ENCODE data around the gene SLC35E2B. TPM values are rescaled to one million over a fixed set of nuclear protein-coding genes. Genes with fewer than 3 reads are reported as not detected.

Gene SLC35E2B
- total RNA-seq, 1 experiment from 2014 or later, result 18.1 TPM

GRCh38 chr1:1625824-1626206 lies 66.8 kb downstream of the SLC35E2B start:
- no peak for DNase-seq (ENCODE audit: low read depth)

DNA sequence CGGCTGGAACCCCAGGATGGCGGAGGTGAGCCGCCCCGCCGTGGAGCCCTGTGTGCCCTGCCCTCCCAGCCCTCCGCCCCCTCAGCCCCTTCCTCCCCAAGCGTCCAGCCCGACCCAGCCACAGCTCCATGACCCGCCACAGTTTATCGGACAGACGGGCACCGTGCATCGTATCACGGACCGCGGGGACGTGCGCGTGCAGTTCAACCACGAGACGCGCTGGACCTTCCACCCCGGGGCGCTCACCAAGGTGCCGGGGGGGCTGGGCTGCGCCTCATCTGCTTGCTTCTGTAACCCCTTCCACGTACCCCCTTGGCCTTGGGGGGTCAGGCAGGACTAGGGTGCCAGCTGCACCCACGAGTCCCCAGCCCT lies 67.2 kb downstream of the SLC35E2B start:
- no peak for DNase-seq (ENCODE audit: low read depth)

DNA sequence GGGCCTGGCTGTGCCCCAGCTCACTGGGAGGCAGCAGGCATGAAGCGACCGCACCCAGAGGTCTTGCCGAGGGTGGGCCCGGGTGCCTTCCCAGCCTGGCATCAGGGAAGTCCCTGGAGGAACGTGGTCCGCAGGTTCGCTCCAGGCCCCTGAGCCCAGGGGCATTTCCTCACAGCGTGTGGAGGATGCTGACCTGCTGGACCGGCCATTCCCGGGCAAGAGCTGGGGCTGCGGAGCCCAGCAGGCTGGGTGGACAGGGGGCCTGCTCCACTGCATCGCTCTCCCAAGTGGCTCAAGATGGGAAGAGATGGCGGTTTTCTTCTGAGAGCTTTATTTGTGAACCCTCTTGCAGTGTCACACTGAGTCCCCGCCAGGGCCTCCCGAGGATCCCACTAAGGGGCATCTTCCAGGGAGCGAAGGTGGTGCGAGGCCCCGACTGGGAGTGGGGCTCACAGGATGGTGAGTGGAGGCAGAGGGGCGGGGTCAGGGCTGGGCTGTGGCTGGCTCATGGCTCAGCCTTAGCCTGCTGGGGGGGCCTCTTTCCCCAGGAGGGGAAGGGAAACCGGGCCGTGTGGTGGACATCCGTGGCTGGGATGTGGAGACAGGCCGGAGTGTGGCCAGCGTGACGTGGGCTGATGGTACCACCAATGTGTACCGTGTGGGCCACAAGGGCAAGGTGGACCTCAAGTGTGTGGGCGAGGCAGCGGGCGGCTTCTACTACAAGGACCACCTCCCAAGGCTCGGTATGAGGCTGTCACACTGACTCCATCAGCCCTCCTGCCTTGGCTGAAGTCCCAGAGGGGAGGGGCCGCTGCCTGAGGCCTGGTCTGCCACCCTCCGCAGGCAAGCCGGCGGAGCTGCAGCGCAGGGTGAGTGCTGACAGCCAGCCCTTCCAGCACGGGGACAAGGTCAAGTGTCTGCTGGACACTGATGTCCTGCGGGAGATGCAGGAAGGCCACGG lies 67.9 kb downstream of the SLC35E2B start:
- no peak for DNase-seq (ENCODE audit: low read depth)

DNA sequence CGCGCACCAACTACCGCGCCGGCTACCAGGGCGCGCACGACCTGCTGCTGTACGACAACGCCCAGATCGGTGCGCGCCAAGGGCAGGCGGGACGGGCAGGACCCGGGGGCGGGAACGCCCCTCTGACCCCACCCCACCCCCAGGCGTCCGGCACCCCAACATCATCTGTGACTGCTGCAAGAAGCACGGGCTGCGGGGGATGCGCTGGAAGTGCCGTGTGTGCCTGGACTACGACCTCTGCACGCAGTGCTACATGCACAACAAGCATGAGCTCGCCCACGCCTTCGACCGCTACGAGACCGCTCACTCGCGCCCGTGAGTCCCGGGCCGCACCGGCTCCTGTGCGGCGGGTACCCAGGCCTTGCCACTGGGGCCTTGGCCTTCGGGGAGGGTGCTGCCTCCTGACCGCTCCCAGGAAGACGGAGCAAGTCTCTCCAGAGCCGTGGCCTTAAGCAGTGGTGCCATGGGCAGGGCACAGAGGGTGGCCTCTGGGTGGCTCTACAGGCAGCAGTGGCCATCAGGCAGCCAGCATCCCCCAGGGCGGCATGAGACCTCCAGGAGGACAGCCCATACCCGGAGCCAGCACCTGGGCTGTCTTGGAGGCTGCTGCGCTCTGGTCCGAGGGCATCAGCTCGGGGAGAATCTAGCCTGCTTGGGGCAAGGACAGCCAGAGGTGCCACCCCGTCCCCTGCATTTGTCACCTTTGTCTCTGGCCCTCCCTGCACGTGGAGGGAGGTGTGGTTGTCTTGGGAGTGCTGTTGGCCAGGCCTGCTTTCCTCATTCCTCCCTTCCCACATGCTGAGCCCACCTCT lies 68.8 kb downstream of the SLC35E2B start:
- no peak for DNase-seq (ENCODE audit: low read depth)

GRCh38 chr1:1623181-1623630 lies 69.4 kb downstream of the SLC35E2B start:
- DNase-seq (ENCODE audit: low read depth), result no peak

DNA sequence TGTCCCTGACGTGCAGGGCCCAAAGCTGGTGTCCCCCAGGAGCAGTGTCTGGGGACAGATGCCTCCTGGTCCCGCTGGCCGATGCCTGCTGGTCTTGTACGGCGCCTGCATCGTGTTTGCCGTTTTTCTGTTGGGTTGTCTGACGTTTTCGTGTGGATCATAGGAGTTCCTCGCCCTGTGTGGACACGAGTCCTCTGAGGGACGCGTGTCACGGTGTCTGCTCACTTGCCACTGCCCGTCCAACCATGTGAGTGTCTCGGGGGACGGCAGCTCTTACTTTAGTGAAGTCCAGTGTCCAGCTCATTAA lies 69.9 kb downstream of the SLC35E2B start:
- no peak for DNase-seq (ENCODE audit: low read depth)

GRCh38 chr1:1622010-1622787 lies 70.4 kb downstream of the SLC35E2B start:
- DNase-seq (ENCODE audit: low read depth), result no peak

- DNase-seq (ENCODE audit: low read depth), result no peak
Measured at GRCh38 chr1:1621173-1622009, 71.2 kb downstream of the SLC35E2B start.

GRCh38 chr1:1620433-1621139 lies 72.0 kb downstream of the SLC35E2B start:
- DNase-seq (ENCODE audit: low read depth), result no peak

DNA sequence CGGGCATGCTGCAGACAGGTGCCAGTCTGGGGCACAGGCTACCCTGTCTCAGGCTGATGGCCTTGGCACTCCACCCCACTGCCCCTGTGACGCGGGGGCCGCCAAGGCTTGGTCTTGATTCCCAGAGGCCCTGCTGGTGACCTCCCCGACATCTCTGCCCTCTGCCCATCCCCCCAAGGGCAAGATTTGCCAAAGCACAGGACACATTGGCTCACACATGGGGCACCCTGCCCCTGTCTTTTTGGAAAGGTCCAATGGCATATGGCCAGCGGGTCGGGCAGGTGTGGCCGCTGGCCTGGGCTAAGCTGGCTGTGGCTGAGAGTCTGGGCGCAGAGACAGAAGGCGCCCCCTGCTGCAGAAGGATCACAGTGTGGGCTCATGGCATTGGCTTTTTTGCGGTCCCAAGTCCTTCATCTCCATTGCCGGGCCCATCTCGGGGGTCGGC lies 72.7 kb downstream of the SLC35E2B start:
- DNase-seq (ENCODE audit: low read depth), result no peak

- DNase-seq (ENCODE audit: low read depth), result no peak
Measured at GRCh38 chr1:1618396-1619068, 74.1 kb downstream of the SLC35E2B start.

DNA sequence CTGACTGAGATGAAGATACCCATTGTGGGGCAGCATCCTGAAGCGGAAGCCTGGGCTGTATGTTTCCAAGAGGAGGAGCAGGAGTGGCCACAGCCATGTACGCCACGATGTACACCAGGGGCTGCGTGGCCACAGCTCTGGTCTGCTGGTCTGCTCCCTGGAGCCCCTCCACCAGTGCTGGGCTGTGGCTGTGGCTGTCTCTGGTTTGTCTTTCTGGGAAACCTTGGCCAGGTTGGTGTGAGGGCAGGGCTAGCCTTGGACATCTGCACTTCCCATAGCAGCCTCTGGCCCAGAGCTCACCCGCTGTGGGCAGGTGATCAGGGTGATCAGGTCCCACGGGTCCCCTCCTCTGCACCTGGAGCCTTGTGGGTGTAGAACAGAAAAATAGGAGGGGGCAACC lies 74.7 kb downstream of the SLC35E2B start:
- no peak for DNase-seq (ENCODE audit: low read depth)

- no peak for DNase-seq (ENCODE audit: low read depth)
Measured at GRCh38 chr1:1617516-1617915, 75.1 kb downstream of the SLC35E2B start.

DNA sequence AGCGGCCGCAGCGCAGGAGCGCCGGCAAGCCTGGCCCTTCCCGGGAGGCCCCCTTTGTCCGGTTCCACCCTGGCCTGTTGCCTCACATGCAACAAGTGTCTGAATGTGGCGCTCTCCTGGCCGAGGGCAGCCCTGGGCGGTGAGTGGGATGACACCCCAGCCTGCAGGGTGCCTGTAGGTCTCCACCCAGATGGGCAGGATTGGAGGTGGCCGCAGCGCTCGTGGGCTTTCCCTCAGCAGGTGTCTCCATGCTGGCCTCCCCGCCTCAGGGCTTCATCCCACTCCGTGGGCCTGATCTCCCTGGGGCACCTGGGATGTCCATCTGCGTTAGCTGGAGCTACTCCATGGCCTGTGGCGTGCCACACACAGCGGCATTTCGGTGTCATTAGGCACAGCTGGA lies 75.8 kb downstream of the SLC35E2B start:
- no peak for DNase-seq (ENCODE audit: low read depth)

DNA sequence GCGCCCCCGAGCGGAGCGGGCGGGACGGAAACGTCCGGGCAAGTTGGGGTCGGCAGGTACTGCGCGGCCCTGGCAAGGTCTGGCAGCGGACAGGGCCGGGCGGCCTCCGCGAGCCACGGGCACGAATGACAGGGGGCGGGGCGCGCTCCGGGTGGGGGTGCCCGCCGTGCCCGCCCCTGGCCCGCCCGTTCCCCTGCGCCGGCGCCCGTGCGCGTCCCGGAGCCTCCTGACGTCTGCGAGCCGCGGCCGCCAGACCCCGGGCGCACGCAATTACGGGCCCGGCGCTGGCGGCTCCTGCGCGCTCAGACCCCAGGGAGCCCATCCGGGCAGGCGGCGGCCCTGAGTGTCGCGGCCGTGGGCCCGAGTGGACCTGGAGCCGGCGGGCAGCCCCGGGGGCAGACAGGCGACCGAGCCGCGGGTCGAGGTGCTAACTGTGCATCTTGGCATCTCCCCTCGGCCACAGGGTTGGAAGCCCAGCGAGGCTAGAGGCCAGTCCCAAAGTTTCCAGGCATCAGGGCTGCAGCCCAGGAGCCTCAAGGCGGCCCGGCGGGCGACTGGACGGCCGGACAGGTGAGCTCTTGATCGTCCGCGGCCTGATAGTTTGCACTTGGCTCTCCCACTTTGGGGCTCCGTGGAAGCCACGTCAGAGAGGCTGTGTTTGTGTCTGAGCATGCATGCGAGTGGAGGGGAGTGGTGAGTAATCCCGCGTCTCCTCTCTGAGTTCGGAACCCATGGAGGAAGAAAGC lies 76.4 kb downstream of the SLC35E2B start:
- no peak for DNase-seq (ENCODE audit: low read depth)

- DNase-seq (ENCODE audit: low read depth), result peak; percentile 90
Measured at GRCh38 chr1:1615256-1616044, 77.1 kb downstream of the SLC35E2B start, which contains the start of gene MIB2. Gene MIB2 (plus strand): TSS chr1:1615500. CDS start chr1:1623453, 7,953 bp downstream.

DNA sequence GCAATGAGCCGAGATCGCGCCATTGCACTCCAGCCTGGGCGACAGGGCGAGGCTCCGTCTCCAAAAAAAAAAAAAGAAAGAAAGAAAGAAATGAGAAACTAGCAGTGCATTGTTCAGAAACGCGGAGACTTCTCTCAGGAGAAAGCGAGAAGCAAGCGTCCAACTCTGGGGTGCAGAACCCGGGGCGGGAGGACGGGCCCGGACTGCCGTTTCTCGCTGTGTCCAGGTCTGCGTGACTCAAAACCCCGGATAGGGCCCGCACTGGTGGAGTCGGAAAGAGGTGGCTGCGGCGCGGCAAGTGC lies 77.7 kb downstream of the SLC35E2B start:
- no peak for DNase-seq (ENCODE audit: low read depth)

Data from HT1080 (cell line).